Measurements from ENCODE around the gene TRAPPC4. TPM values are rescaled to one million over a fixed set of nuclear protein-coding genes. Genes with fewer than 3 reads are reported as not detected.
"Not testable (repeated sequence)": the region's sequence is repeated elsewhere in the genome, so short reads cannot be mapped to it uniquely, and the experiment has no call there.

The TRAPPC4 gene
- total RNA-seq, 3 donors from 2014 or later = 52.6 to 63.7 (median 60.0) TPM

DNA sequence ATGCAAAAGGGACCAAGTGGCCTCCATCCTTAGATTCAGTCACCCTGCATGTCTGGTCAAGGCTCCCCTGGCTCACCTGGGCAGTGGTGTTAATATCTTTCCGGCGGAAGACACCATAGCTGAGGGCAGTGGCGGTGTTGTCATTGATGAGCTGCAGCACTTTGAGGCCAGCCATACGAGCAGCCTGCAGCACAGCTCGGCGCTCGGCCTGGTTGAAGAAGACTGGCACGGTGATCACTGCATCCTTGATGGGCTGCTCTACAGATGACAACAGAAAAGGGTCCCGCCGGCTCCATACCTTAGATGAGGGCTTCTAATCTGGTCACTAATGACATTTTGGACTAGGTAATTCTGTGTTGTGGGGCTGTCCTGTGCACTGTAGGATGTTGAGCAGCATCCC, 35.9 kb downstream of the TRAPPC4 start:
- intact Hi-C loops (cut with DNase I; ENCODE audit: low total_unique reads) = no loop called here
- no peak overlapping the region for H3K27ac ChIP-seq
- no peaks in the 10 kb centered on the region for H3K36me3 ChIP-seq
- DNase-seq (ENCODE audit: low spot score in 2 of 2) = no peak
- no peak overlapping the region for H3K4me3 ChIP-seq
- no peaks in the 10 kb centered on the region for H3K9me3 ChIP-seq
- peaks cover 7 to 16% of the 10 kb centered on the region in 2 donors for H3K4me1 ChIP-seq
- TF ChIP-seq POLR2AphosphoS5 (IDR thresholded peaks at IDR 0.05) (no peak), POLR2A (IDR thresholded peaks at IDR 0.05) (no peak)
- TF ChIP-seq, protein P1, sequence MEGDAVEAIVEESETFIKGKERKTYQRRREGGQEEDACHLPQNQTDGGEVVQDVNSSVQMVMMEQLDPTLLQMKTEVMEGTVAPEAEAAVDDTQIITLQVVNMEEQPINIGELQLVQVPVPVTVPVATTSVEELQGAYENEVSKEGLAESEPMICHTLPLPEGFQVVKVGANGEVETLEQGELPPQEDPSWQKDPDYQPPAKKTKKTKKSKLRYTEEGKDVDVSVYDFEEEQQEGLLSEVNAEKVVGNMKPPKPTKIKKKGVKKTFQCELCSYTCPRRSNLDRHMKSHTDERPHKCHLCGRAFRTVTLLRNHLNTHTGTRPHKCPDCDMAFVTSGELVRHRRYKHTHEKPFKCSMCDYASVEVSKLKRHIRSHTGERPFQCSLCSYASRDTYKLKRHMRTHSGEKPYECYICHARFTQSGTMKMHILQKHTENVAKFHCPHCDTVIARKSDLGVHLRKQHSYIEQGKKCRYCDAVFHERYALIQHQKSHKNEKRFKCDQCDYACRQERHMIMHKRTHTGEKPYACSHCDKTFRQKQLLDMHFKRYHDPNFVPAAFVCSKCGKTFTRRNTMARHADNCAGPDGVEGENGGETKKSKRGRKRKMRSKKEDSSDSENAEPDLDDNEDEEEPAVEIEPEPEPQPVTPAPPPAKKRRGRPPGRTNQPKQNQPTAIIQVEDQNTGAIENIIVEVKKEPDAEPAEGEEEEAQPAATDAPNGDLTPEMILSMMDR (IDR thresholded peaks at IDR 0.05) = no peak
- H3K27me3 ChIP-seq = no peaks in the 10 kb centered on the region

- H3K27ac ChIP-seq = peak overlapping the region; percentile 86 to 89
- intact Hi-C loops (cut with DNase I; ENCODE audit: low total_unique reads) = no loop called here
Observed at GRCh38 chr11:119055901-119056300, 37.3 kb downstream of the TRAPPC4 start.

DNA sequence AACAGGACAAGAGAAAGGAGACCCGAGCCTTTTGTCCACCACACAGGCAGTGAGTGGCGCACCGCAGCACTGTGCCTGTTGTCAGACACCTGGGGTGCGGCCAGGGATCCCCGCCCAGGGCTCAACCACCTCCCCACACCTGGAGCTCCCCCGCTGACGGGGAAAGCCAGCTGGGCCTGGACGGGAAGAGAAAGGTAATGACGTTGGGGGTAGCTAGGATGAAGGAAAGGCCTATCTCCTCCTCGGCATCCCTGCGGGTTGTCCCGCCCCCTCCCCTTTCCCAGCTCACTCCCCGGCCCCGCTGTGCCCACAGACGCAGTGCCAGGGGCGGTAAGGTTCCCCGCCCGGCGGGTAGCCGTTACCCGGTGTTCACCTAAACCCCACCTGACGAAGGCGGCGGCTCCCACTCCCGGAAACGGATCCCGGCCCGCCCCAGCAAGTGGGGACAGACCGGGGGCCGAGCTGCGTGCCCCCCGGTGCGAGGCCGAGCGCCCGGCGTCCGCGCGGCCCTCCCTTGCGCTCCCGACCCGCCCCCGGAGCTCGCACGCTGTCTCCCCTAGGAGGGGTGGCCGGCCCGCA, 37.9 kb downstream of the TRAPPC4 start:
- TF ChIP-seq POLR2A (IDR thresholded peaks at IDR 0.05) = no peak
- TF ChIP-seq POLR2AphosphoS5 (IDR thresholded peaks at IDR 0.05) = no peak
- TF ChIP-seq, protein P1 (IDR thresholded peaks at IDR 0.05) = no peak
- Histone ChIP-seq H3K36me3 (no peaks in the 10 kb centered on the region), H3K4me1 (peaks cover 7 to 16% of the 10 kb centered on the region in 2 donors), H3K27me3 (no peaks in the 10 kb centered on the region), H3K27ac (peak overlapping the region; percentile 86 to 89), H3K4me3 (peak overlapping the region; percentile 78 to 96 (median 90)), H3K9me3 (no peaks in the 10 kb centered on the region)
- intact Hi-C loops (cut with DNase I; ENCODE audit: low total_unique reads) = no loop called here
- peak in 1 of 2 donors; percentile 33 for DNase-seq (ENCODE audit: low spot score in 2 of 2)

More at GRCh38 chr11:119055901-119056300, 37.3 kb downstream of the TRAPPC4 start:
- TF ChIP-seq POLR2AphosphoS5 (IDR thresholded peaks at IDR 0.05) = no peak
- H3K9me3 ChIP-seq = no peaks in the 10 kb centered on the region
- no peaks in the 10 kb centered on the region for H3K36me3 ChIP-seq
- no peaks in the 10 kb centered on the region for H3K27me3 ChIP-seq
- H3K4me3 ChIP-seq = peak overlapping the region; percentile 78 to 96 (median 90)
- peaks cover 7 to 16% of the 10 kb centered on the region in 2 donors for H3K4me1 ChIP-seq
- DNase-seq (ENCODE audit: low spot score in 2 of 2) = no peak

DNA sequence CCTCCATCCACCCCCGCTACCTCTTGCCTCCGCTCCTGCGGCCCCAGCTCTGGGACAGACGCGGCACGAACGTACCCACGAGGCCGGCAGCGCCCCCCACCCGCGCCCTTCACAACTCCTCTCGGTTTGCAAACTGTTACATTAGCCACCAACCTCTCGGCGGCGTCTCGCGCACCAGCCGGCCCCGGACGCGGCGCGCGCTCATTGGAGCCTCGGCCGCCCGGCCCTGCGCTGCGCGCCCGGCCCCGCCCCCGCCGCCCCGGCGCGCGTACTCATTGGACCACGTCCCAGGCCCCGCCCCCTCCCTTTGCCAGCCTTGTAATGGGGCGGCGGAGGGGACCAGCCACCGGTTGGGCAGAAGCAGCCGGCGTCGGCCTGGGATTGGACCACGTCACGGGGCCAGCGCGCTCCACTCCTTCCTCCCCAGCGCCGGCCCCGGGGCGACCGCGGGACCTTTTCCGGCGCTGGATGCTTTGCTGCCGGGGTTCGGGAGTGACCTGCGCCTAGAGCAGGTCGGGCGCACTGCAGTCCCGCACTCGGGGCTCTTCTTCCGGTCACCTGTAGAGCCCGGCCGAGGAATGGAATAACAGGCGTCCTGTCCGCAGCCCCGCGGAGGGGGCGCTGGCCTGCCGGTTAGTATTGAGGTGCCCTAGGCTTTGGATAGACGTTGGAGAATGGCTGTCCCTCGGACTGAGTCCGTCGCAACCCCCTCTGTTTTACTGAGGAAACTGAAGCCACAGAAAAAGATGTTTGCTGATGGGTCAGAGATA, 38.6 kb downstream of the TRAPPC4 start, which contains the start of gene HYOU1:
Gene HYOU1, minus strand, starts transcription at position 206 of the 770 bp plus-strand sequence. CDS start 1,045 bp downstream, outside the sequence.
- H3K9me3 ChIP-seq = no peaks in the 10 kb centered on the region
- H3K27ac ChIP-seq = peak within 1 kb of the TSS; percentile 86 to 89
- H3K4me3 ChIP-seq = peak within 1 kb of the TSS; percentile 78 to 96 (median 90)
- H3K27me3 ChIP-seq = no peaks in the 10 kb centered on the region
- DNase-seq (ENCODE audit: low spot score in 2 of 2) = peak; percentile 98 to 99
- H3K36me3 ChIP-seq = no peaks in the 10 kb centered on the region
- H3K4me1 ChIP-seq = peaks cover 7 to 16% of the 10 kb centered on the region in 2 donors
- intact Hi-C loops (cut with DNase I; ENCODE audit: low total_unique reads) = no loop called here
- TF ChIP-seq POLR2A (IDR thresholded peaks at IDR 0.05) = peak; percentile 33
- peak; percentile 26 to 72 (median 65) for TF ChIP-seq POLR2AphosphoS5 (IDR thresholded peaks at IDR 0.05)
- TF ChIP-seq, protein P1 (IDR thresholded peaks at IDR 0.05) = peak in 1 of 3 donors; percentile 10

- H3K9me3 ChIP-seq; H3K4me3 ChIP-seq; H3K36me3 ChIP-seq; intact Hi-C loops (cut with DNase I; ENCODE audit: low total_unique reads); DNase-seq (ENCODE audit: low spot score in 2 of 2); H3K27me3 ChIP-seq; H3K27ac ChIP-seq: not testable (repeated sequence)
- H3K4me1 ChIP-seq = peaks cover 7 to 16% of the 10 kb centered on the region in 2 donors
Observed at GRCh38 chr11:119059128-119059527, 40.6 kb downstream of the TRAPPC4 start.

DNA sequence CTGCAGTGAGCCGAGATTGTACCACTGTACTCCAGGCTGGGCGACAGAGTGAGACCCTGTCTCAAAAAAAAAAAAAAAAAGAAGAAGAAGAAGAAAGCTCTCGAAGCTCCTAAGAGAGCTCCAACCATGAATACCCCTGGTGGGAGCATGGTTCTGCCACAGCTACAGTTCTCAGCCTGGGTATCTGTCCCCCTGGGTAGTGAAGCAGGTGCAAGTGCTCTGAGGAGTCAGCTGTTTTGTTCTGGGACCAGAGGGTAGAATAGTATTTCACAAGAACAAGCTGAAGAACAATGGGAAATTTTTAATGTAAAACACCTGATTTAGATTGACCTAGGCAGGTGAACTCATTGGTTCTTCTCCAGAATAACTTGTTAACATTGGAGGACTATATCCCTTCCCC, 42.7 kb downstream of the TRAPPC4 start:
- intact Hi-C loops (cut with DNase I; ENCODE audit: low total_unique reads) = no loop called here
- peaks cover 0 to 8% of the 10 kb centered on the region in 2 donors for H3K4me1 ChIP-seq
- no peaks in the 10 kb centered on the region for H3K9me3 ChIP-seq
- H3K27ac ChIP-seq = no peak overlapping the region
- TF ChIP-seq POLR2A (IDR thresholded peaks at IDR 0.05) = no peak
- TF ChIP-seq, protein P1 (IDR thresholded peaks at IDR 0.05) = no peak
- no peak for TF ChIP-seq POLR2AphosphoS5 (IDR thresholded peaks at IDR 0.05)
- H3K4me3 ChIP-seq = no peak overlapping the region
- no peak for DNase-seq (ENCODE audit: low spot score in 2 of 2)
- no peaks in the 10 kb centered on the region for H3K36me3 ChIP-seq
- no peaks in the 10 kb centered on the region for H3K27me3 ChIP-seq
